COLO668 (cell line): ENCODE data around the gene NAPB.
"Not testable (repeated sequence)": the region's sequence is repeated elsewhere in the genome, so short reads cannot be mapped to it uniquely, and the experiment has no call there.

Experiments used
- DNase-seq: peaks from one replicate; lab custom pipeline; 2025; ENCODE audit not compliant: unreplicated experiment; lab: John Stamatoyannopoulos, UW

Gene NAPB

GRCh38 chr20:23420943-23421931 is at the start of gene NAPB:
NAPB (minus strand) TSS chr20:23421488; CDS start chr20:23421402, 86 bp downstream.
- DNase-seq, result peak; percentile 97

GRCh38 chr20:23466961-23467360 is 45.7 kb upstream of the NAPB start:
- not testable (repeated sequence) for DNase-seq

GRCh38 chr20:23461180-23461579 is 39.9 kb upstream of the NAPB start:
- no peak for DNase-seq

GRCh38 chr20:23459461-23460150 is 38.3 kb upstream of the NAPB start:
- no peak for DNase-seq

- DNase-seq, result no peak
These were observed 35.6 kb upstream of the NAPB start for GRCh38 chr20:23456873-23457272.

- DNase-seq, result no peak
These were observed 35.1 kb upstream of the NAPB start for GRCh38 chr20:23456409-23456808.

GRCh38 chr20:23455639-23456038 is 34.4 kb upstream of the NAPB start:
- DNase-seq, result no peak

- DNase-seq, result no peak
These were observed 33.5 kb upstream of the NAPB start for GRCh38 chr20:23454816-23455215.

GRCh38 chr20:23453549-23454543 is 32.6 kb upstream of the NAPB start:
- no peak for DNase-seq

GRCh38 chr20:23452776-23453175 is 31.5 kb upstream of the NAPB start, which contains the start of gene CST11:
CST11 (minus strand) TSS chr20:23452876; CDS start chr20:23452811, 65 bp downstream.
- no peak for DNase-seq

GRCh38 chr20:23451956-23452487 is 30.7 kb upstream of the NAPB start:
- no peak for DNase-seq

- no peak for DNase-seq
These were observed 29.6 kb upstream of the NAPB start for GRCh38 chr20:23450877-23451276.

- no peak for DNase-seq
These were observed 28.1 kb upstream of the NAPB start for GRCh38 chr20:23449421-23449820.

GRCh38 chr20:23448167-23448566 is 26.9 kb upstream of the NAPB start:
- DNase-seq, result no peak

- DNase-seq, result peak; percentile 73
These were observed 25.2 kb upstream of the NAPB start for GRCh38 chr20:23446505-23446904.

GRCh38 chr20:23445596-23446217 is 24.4 kb upstream of the NAPB start:
- DNase-seq, result no peak

GRCh38 chr20:23444859-23445258 is 23.6 kb upstream of the NAPB start:
- no peak for DNase-seq

GRCh38 chr20:23442436-23442835 is 21.1 kb upstream of the NAPB start:
- DNase-seq, result no peak

GRCh38 chr20:23441850-23442313 is 20.6 kb upstream of the NAPB start:
- DNase-seq, result peak; percentile 50

GRCh38 chr20:23440004-23440403 is 18.7 kb upstream of the NAPB start:
- DNase-seq, result no peak
